Measurements from ENCODE around the gene SSR2. TPM values are rescaled to one million over a fixed set of nuclear protein-coding genes. Genes with fewer than 3 reads are reported as not detected.

The SSR2 gene
- total RNA-seq, 2 donors from 2014 or later, result 201 to 229 TPM

GRCh38 chr1:156026588-156026987 lies 5.8 kb upstream of the SSR2 start:
- 75% methylated on average over 4 of the region's 4 CpGs for WGBS
- Histone ChIP-seq H3K9me3 (no peaks in the 10 kb centered on the region), H3K4me1 (replicated peaks) (no peaks in the 10 kb centered on the region), H3K36me3 (no peaks in the 10 kb centered on the region), H3K4me3 (no peak overlapping the region), H3K27me3 (replicated peaks; ENCODE audit: insufficient read depth) (no peaks in the 10 kb centered on the region), H3K27ac (no peak overlapping the region)
- DNase-seq (ENCODE audit: low spot score), result no peak
- TF ChIP-seq POLR2A (IDR thresholded peaks at IDR 0.05) (no peak), CTCF (IDR thresholded peaks at IDR 0.05) (no peak), POLR2AphosphoS5 (IDR thresholded peaks at IDR 0.05) (no peak)
- intact Hi-C loops (cut with DNase I), result no loop called here

- no peaks in the 10 kb centered on the region for H3K9me3 ChIP-seq
- no peaks in the 10 kb centered on the region for H3K27me3 ChIP-seq (replicated peaks; ENCODE audit: insufficient read depth)
- no peaks in the 10 kb centered on the region for H3K4me1 ChIP-seq (replicated peaks)
- DNase-seq (ENCODE audit: low spot score), result no peak
- H3K27ac ChIP-seq, result no peak overlapping the region
- 14% methylated on average over 9 of the region's 9 CpGs for WGBS
- H3K36me3 ChIP-seq, result no peaks in the 10 kb centered on the region
- H3K4me3 ChIP-seq, result no peak overlapping the region
- intact Hi-C loops (cut with DNase I), result no loop called here
- TF ChIP-seq CTCF (IDR thresholded peaks at IDR 0.05) (peak in 1 of 4 experiments; percentile 21), POLR2AphosphoS5 (IDR thresholded peaks at IDR 0.05) (no peak)
Observed at GRCh38 chr1:156025876-156026275, 5.1 kb upstream of the SSR2 start.

GRCh38 chr1:156024801-156025200 lies 4.0 kb upstream of the SSR2 start:
- H3K9me3 ChIP-seq, result no peaks in the 10 kb centered on the region
- no peak for TF ChIP-seq CTCF (IDR thresholded peaks at IDR 0.05)
- no peak for TF ChIP-seq POLR2AphosphoS5 (IDR thresholded peaks at IDR 0.05)
- no peak for TF ChIP-seq POLR2A (IDR thresholded peaks at IDR 0.05)
- H3K36me3 ChIP-seq, result no peaks in the 10 kb centered on the region
- no peaks in the 10 kb centered on the region for H3K27me3 ChIP-seq (replicated peaks; ENCODE audit: insufficient read depth)
- intact Hi-C loops (cut with DNase I), result no loop called here
- H3K27ac ChIP-seq, result no peak overlapping the region
- no peak for DNase-seq (ENCODE audit: low spot score)
- 84% methylated on average over 5 of the region's 5 CpGs for WGBS
- H3K4me1 ChIP-seq (replicated peaks), result no peaks in the 10 kb centered on the region
- H3K4me3 ChIP-seq, result no peak overlapping the region

- peaks cover 0 to 5% of the 10 kb centered on the region in 2 donors for H3K36me3 ChIP-seq
- TF ChIP-seq CTCF (IDR thresholded peaks at IDR 0.05), result no peak
- no peak for TF ChIP-seq POLR2A (IDR thresholded peaks at IDR 0.05)
- TF ChIP-seq POLR2AphosphoS5 (IDR thresholded peaks at IDR 0.05), result no peak
- no peaks in the 10 kb centered on the region for H3K27me3 ChIP-seq (replicated peaks; ENCODE audit: insufficient read depth)
- peaks cover 4% of the 10 kb centered on the region for H3K4me1 ChIP-seq (replicated peaks)
- H3K27ac ChIP-seq, result no peak overlapping the region
- H3K9me3 ChIP-seq, result no peaks in the 10 kb centered on the region
- intact Hi-C loops (cut with DNase I), result no loop called here
- DNase-seq (ENCODE audit: low spot score), result no peak
- H3K4me3 ChIP-seq, result no peak overlapping the region
- WGBS, result 80% methylated on average over 2 of the region's 2 CpGs
Observed at GRCh38 chr1:156021954-156022353, 1.2 kb upstream of the SSR2 start.

- no peak for DNase-seq (ENCODE audit: low spot score)
- WGBS, result 5% methylated on average over 4 of the region's 4 CpGs
- no peaks in the 10 kb centered on the region for H3K9me3 ChIP-seq
- peaks cover 4% of the 10 kb centered on the region for H3K4me1 ChIP-seq (replicated peaks)
- TF ChIP-seq CTCF (IDR thresholded peaks at IDR 0.05) (no peak), POLR2AphosphoS5 (IDR thresholded peaks at IDR 0.05) (no peak), POLR2A (IDR thresholded peaks at IDR 0.05) (no peak)
- peak overlapping the region; percentile 81 to 89 for H3K4me3 ChIP-seq
- H3K27me3 ChIP-seq (replicated peaks; ENCODE audit: insufficient read depth), result no peaks in the 10 kb centered on the region
- intact Hi-C loops (cut with DNase I), result no loop called here
- H3K36me3 ChIP-seq, result peaks cover 0 to 5% of the 10 kb centered on the region in 2 donors
- peak overlapping the region; percentile 81 to 85 for H3K27ac ChIP-seq
Observed at GRCh38 chr1:156021093-156021428, 310 bp upstream of the SSR2 start.

Data from prostate gland (tissue), 2 donors.